IMR-90 (cell line): Measurements from ENCODE around the gene CSNK2B. TPM values are rescaled to one million over a fixed set of nuclear protein-coding genes. Genes with fewer than 3 reads are reported as not detected.

Experiments
- ATAC-seq: fragments of 200-7000 bp; cut with Tn5 transposase; 2 replicates; pipeline ENCODE4 v1.9.1; 2020; ENCODE audit warnings: low read depth, mild to moderate bottlenecking, moderate library complexity
- BruUV-seq: library from RNA; stranded (reverse); fragments of 400-500 nt; replicated peaks from 2 replicates; lab custom pipeline; 2021; lab: Mats Ljungman, UMichigan
- CTCF ChIA-PET: fragments of 300-600 bp; formaldehyde crosslinking; extraction: SDS; loops from one replicate; lab custom pipeline; 2021; ENCODE audit warnings: antibody characterized with exemption; lab: Yijun Ruan, JAX
- POLR2A ChIA-PET: fragments of 300-600 bp; sonication (Branson Sonifier 250); formaldehyde crosslinking; loops from one replicate; lab custom pipeline; 2022; ENCODE audit warnings: antibody characterized with exemption; ENCODE audit not compliant: unreplicated experiment; lab: Charles Lee
- DNase-seq: peaks from one replicate; pipeline ENCODE4 v3.0.0; 2013
- H2AFZ ChIP-seq: replicated peaks from 2 replicates; pipeline ENCODE3; 2013; ENCODE audit warnings: low read length, mild to moderate bottlenecking; ENCODE audit not compliant: poor library complexity
- H2AK5ac ChIP-seq: 2 replicates; pipeline ENCODE4 v1.6.1; 2013; ENCODE audit warnings: low read depth, low read length, inconsistent platforms
- H2AK9ac ChIP-seq: replicated peaks from 2 replicates; pipeline ENCODE3; 2013; ENCODE audit warnings: mild to moderate bottlenecking, low read depth, low read length, moderate library complexity; ENCODE audit not compliant: poor library complexity
- H2BK120ac ChIP-seq: 2 replicates; pipeline ENCODE4 v1.6.1; 2013; ENCODE audit warnings: low read depth, low read length, inconsistent platforms
- H2BK15ac ChIP-seq: 3 replicates; pipeline ENCODE4 v1.6.1; 2013; ENCODE audit warnings: low read depth, low read length, inconsistent platforms
- H2BK20ac ChIP-seq: 2 replicates; pipeline ENCODE4 v1.6.1; 2013; ENCODE audit warnings: low read depth, mild to moderate bottlenecking, inconsistent platforms, low read length, moderate library complexity
- H2BK5ac ChIP-seq: 2 replicates; pipeline ENCODE4 v1.6.1; 2013; ENCODE audit warnings: mild to moderate bottlenecking, low read depth, low read length, inconsistent platforms; ENCODE audit not compliant: poor library complexity, severe bottlenecking
- H3K14ac ChIP-seq: replicated peaks from 2 replicates; pipeline ENCODE4 v1.6.1; 2013; ENCODE audit warnings: low read depth, low read length, inconsistent platforms
- H3K18ac ChIP-seq: 2 replicates; pipeline ENCODE4 v1.6.1; 2013; ENCODE audit warnings: low read depth, low read length, control low read depth
- H3K23ac ChIP-seq: 2 replicates; pipeline ENCODE4 v1.6.1; 2013; ENCODE audit warnings: low read depth, low read length, inconsistent platforms
- H3K27ac ChIP-seq: 2 replicates; pipeline ENCODE4 v1.5.1; 2013; ENCODE audit warnings: mild to moderate bottlenecking, control low read depth, low read length; ENCODE audit not compliant: insufficient read depth
- H3K27me3 ChIP-seq: 2 replicates; pipeline ENCODE4 v1.6.1; 2013; ENCODE audit warnings: low read length; ENCODE audit not compliant: control insufficient read depth, insufficient read depth
- H3K36me3 ChIP-seq: 2 replicates; pipeline ENCODE4 v1.6.1; 2013; ENCODE audit warnings: low read length, mixed read lengths; ENCODE audit not compliant: control insufficient read depth, insufficient read depth
- H3K4ac ChIP-seq: 2 replicates; pipeline ENCODE4 v1.6.1; 2013; ENCODE audit warnings: low read depth, low read length, inconsistent platforms
- H3K4me1 ChIP-seq: 2 replicates; pipeline ENCODE4 v1.6.1; 2013; ENCODE audit warnings: low read length, mixed read lengths; ENCODE audit not compliant: control insufficient read depth, insufficient read depth
- H3K4me2 ChIP-seq: 2 replicates; pipeline ENCODE4 v1.6.1; 2013; ENCODE audit warnings: low read depth, mild to moderate bottlenecking, control low read depth, low read length, moderate library complexity
- H3K4me3 ChIP-seq: 2 replicates; pipeline ENCODE4 v1.5.1; 2013; ENCODE audit warnings: low read depth, mild to moderate bottlenecking, control low read depth, low read length, moderate library complexity; ENCODE audit not compliant: insufficient read depth
- H3K56ac ChIP-seq: 2 replicates; pipeline ENCODE4 v1.6.1; 2013; ENCODE audit warnings: low read length, inconsistent platforms; ENCODE audit not compliant: insufficient read depth; ENCODE audit errors: extremely low read depth
- H3K79me1 ChIP-seq, 2 experiments: 2 replicates each; pipeline ENCODE4 v1.6.1; 2013; ENCODE audit warnings: low read length in 2 of 2, inconsistent platforms in 1 of 2, low read depth in 1 of 2
- H3K9ac ChIP-seq: 2 replicates; pipeline ENCODE4 v1.6.1; 2013; ENCODE audit warnings: low read depth, low read length, control low read depth
- H3K9me1 ChIP-seq: 2 replicates; pipeline ENCODE4 v1.6.1; 2013; ENCODE audit warnings: low read length, inconsistent platforms; ENCODE audit not compliant: insufficient read depth
- H3K9me3 ChIP-seq: 2 replicates; pipeline ENCODE4 v1.6.1; 2013; ENCODE audit warnings: low read length; ENCODE audit not compliant: control insufficient read depth, insufficient read depth
- H4K20me1 ChIP-seq: 2 replicates; pipeline ENCODE4 v1.6.1; 2013; ENCODE audit warnings: low read length, inconsistent platforms; ENCODE audit not compliant: insufficient read depth
- H4K5ac ChIP-seq: 2 replicates; pipeline ENCODE4 v1.6.1; 2013; ENCODE audit warnings: mild to moderate bottlenecking, low read depth, low read length, control low read depth
- H4K8ac ChIP-seq, 2 experiments: 2 replicates each; pipeline ENCODE4 v1.6.1; 2013; ENCODE audit warnings: low read depth in 2 of 2, low read length in 2 of 2, control low read depth in 1 of 2, inconsistent platforms in 1 of 2
- H4K91ac ChIP-seq: 2 replicates; pipeline ENCODE4 v1.6.1; 2013; ENCODE audit warnings: low read depth, low read length, inconsistent platforms; ENCODE audit not compliant: insufficient read depth
- MXI1 ChIP-seq: IDR thresholded peaks from 2 replicates; pipeline ENCODE4 v1.6.1; 2012; ENCODE audit warnings: low read depth, mild to moderate bottlenecking, low read length, moderate library complexity, borderline replicate concordance
- WGBS, 2 experiments: methylation state at CpG; one replicate each; pipeline versions ENCODE4 v1.1.5 to v1.1.7; 2013; ENCODE audit warnings: missing lambda C conversion rate in 2 of 2; ENCODE audit not compliant: insufficient read length in 1 of 2; ENCODE audit errors: extremely low coverage in 2 of 2; 5-methylcytosine and 5-hydroxymethylcytosine counted together
- dilution Hi-C: fragments of 300-500 bp; cut with HindIII; formaldehyde crosslinking; loops from one replicate; pipeline ENCODE4 v1.14.3; 2018; ENCODE audit warnings: low sequenced_read_pairs; ENCODE audit not compliant: unreplicated experiment
- in situ Hi-C: fragments of 300-500 bp; cut with MboI; formaldehyde crosslinking; loops from 3 replicates; pipeline ENCODE4 v1.14.3; 2019; ENCODE audit warnings: low sequenced_read_pairs, inconsistent platforms, mixed read lengths
- intact Hi-C: fragments of 100-400 bp; cut with micrococcal nuclease; formaldehyde crosslinking; loops from 2 replicates; pipeline ENCODE4 v1.10.0; 2022
- polyA plus RNA-seq, 3 experiments: library from polyadenylated mRNA; depleted of rRNA; stranded (reverse); fragments of >200 nt; gene quantifications; 2 replicates each; pipeline ENCODE4 v1.2.3, GENCODE V29; 2012; ENCODE audit warnings: low replicate concordance in 1 of 3
- total RNA-seq: library from RNA; depleted of rRNA; stranded (reverse); fragments of >200 nt; gene quantifications from 2 replicates; pipeline ENCODE4 v1.2.3, GENCODE V29; 2012
- TF ChIP-seq, protein P1 (sequence below): conservative IDR thresholded peaks from 2 replicates; pipeline ENCODE4 v1.5.1; 2012; ENCODE audit warnings: mild to moderate bottlenecking, low read depth, low read length, improper control_type of control experiment

CSNK2B gene
- total and polyA plus RNA-seq, 2 of the 4 experiments (the other 2 are of a cell fraction) = 194 to 240 TPM

DNA sequence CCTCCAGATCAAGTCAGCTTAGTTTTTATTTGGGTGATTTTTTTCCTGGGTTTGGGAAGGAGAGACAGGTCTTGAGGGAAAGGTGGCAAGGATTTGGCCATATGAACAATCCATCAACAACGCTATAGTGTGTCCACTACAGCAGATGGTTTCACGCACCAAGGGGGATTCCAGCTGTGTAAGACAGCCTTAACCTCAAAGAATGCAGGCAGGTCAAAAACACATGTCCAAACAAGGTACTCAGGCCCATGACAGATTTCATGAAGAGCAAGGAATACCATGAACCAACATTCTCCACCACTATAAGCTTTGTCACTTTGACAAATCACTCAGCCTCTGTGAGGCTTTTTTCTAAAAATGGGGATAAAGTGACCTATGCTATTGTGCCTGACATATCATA, 48.9 kb upstream of the CSNK2B start:
- ATAC-seq = no peak
- no CpG with 5 or more reads among the region's 2 CpGs for WGBS, 2 experiments

More for the DNA sequence above, 48.9 kb upstream of the CSNK2B start:
- Histone ChIP-seq H2AK5ac (no peak overlapping the region), H3K18ac (no peak overlapping the region), H4K5ac (no peak overlapping the region), H2BK120ac (no peak overlapping the region), H3K27me3 (peaks cover 3% of the 10 kb centered on the region), H2BK5ac (no peak overlapping the region), H3K27ac (no peak overlapping the region), H3K4me3 (no peak overlapping the region), H3K4ac (no peak overlapping the region), H3K4me2 (no peak overlapping the region), H4K91ac (no peak overlapping the region), H3K9me1 (0 out of 2 replicates have a peak, but pooled peaks cover 3% of the 10 kb centered on the region), H3K4me1 (no peaks in the 10 kb centered on the region), H4K20me1 (peaks cover 11% of the 10 kb centered on the region), H2AFZ (no peak overlapping the region), H3K36me3 (no peaks in the 10 kb centered on the region; the same call in 1 of the 2 replicates), H3K14ac (no peak overlapping the region), H3K56ac (no peak overlapping the region), H3K23ac (no peak overlapping the region), H4K8ac (no peak overlapping the region), H2BK20ac (no peak overlapping the region), H3K9ac (no peak overlapping the region), H3K9me3 (no peaks in the 10 kb centered on the region), H2AK9ac (no peak overlapping the region), H3K79me1 (peaks cover 0 to 8% of the 10 kb centered on the region in 2 experiments; a peak in 1 of 4 replicates), H2BK15ac (no peak overlapping the region)
- intact Hi-C loops (no loop called here), dilution Hi-C loops (no loop called here), in situ Hi-C loops (no loop called here)
- ChIA-PET CTCF (no interaction called here), POLR2A (no interaction called here)
- DNase-seq = no peak
- TF ChIP-seq, protein P1, sequence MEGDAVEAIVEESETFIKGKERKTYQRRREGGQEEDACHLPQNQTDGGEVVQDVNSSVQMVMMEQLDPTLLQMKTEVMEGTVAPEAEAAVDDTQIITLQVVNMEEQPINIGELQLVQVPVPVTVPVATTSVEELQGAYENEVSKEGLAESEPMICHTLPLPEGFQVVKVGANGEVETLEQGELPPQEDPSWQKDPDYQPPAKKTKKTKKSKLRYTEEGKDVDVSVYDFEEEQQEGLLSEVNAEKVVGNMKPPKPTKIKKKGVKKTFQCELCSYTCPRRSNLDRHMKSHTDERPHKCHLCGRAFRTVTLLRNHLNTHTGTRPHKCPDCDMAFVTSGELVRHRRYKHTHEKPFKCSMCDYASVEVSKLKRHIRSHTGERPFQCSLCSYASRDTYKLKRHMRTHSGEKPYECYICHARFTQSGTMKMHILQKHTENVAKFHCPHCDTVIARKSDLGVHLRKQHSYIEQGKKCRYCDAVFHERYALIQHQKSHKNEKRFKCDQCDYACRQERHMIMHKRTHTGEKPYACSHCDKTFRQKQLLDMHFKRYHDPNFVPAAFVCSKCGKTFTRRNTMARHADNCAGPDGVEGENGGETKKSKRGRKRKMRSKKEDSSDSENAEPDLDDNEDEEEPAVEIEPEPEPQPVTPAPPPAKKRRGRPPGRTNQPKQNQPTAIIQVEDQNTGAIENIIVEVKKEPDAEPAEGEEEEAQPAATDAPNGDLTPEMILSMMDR = no peak
- TF ChIP-seq MXI1 = no peak
- BruUV-seq = no TSS peak
